DOHH2 (cell line): ENCODE data around the gene CACNG1.

Experiments
- H3F3A ChIP-seq: fragments of 200-600 bp; sonication (generic), shearing (Covaris generic); 2 replicates; pipeline ENCODE4 v1.6.0; 2016; ENCODE audit warnings: antibody characterized with exemption, mild to moderate bottlenecking; ENCODE audit not compliant: control insufficient read depth, insufficient read depth
- H3K27ac ChIP-seq: fragments of 200-600 bp; sonication (generic); 2 replicates; pipeline ENCODE4 v1.5.1; 2014; ENCODE audit warnings: low read depth, mild to moderate bottlenecking, low read length, moderate library complexity
- H3K27me3 ChIP-seq: fragments of 200-600 bp; sonication (generic); 2 replicates; pipeline ENCODE4 v1.6.1; 2014; ENCODE audit warnings: mild to moderate bottlenecking, low read length, mixed read lengths; ENCODE audit not compliant: control insufficient read depth
- H3K36me3 ChIP-seq: fragments of 200-600 bp; sonication (generic); 2 replicates; pipeline ENCODE4 v1.6.1; 2014; ENCODE audit warnings: mild to moderate bottlenecking, low read length, moderate library complexity, mixed read lengths; ENCODE audit not compliant: control insufficient read depth
- H3K4me1 ChIP-seq: fragments of 200-600 bp; sonication (generic); 2 replicates; pipeline ENCODE4 v1.6.1; 2014; ENCODE audit warnings: mild to moderate bottlenecking, low read length, mixed read lengths; ENCODE audit not compliant: control insufficient read depth
- H3K4me2 ChIP-seq: fragments of 200-600 bp; sonication (generic); 2 replicates; pipeline ENCODE4 v1.6.0; 2014; ENCODE audit warnings: mild to moderate bottlenecking, low read length, moderate library complexity
- H3K4me3 ChIP-seq: fragments of 200-600 bp; sonication (generic); 2 replicates; pipeline ENCODE4 v1.5.1; 2014; ENCODE audit warnings: mild to moderate bottlenecking, low read length, mixed read lengths
- H3K79me2 ChIP-seq: fragments of 200-600 bp; sonication (generic); 2 replicates; pipeline ENCODE4 v1.6.1; 2014; ENCODE audit warnings: mild to moderate bottlenecking, low read length, mixed read lengths; ENCODE audit not compliant: control insufficient read depth
- H3K9me2 ChIP-seq: fragments of 200-600 bp; sonication (generic); replicated peaks from 2 replicates; pipeline ENCODE4 v1.6.1; 2014; ENCODE audit warnings: mild to moderate bottlenecking, low read length, mixed read lengths; ENCODE audit not compliant: control insufficient read depth
- H3K9me3 ChIP-seq: fragments of 200-600 bp; sonication (generic); 2 replicates; pipeline ENCODE4 v1.6.1; 2014; ENCODE audit warnings: antibody characterized with exemption, low read length, mixed read lengths; ENCODE audit not compliant: control insufficient read depth, insufficient read depth
- H4K20me1 ChIP-seq: fragments of 200-600 bp; sonication (generic); 2 replicates; pipeline ENCODE4 v1.6.0; 2014; ENCODE audit warnings: low read depth, mild to moderate bottlenecking, antibody characterized with exemption, low read length, moderate library complexity; ENCODE audit not compliant: control insufficient read depth, insufficient read depth
- CTCF ChIP-seq: fragments of 200-600 bp; sonication (generic); IDR thresholded peaks from one replicate; pipeline ENCODE4 v1.5.1; 2014; ENCODE audit warnings: antibody characterized with exemption, mild to moderate bottlenecking, low read depth, low read length; ENCODE audit not compliant: poor library complexity, severe bottlenecking
- EZH2phosphoT487 ChIP-seq: fragments of 200-600 bp; sonication (generic); IDR thresholded peaks from 2 replicates; pipeline ENCODE4 v1.6.1; 2017; ENCODE audit warnings: borderline replicate concordance, mild to moderate bottlenecking, antibody characterized with exemption, low read length, moderate library complexity, mixed read lengths

Gene CACNG1

GRCh38 chr17:67008101-67008500 lies 36.3 kb upstream of the CACNG1 start:
- H3K9me3 ChIP-seq: no peaks in the 10 kb centered on the region
- 0 out of 2 replicates have a peak, but pooled peaks cover 4% of the 10 kb centered on the region for H3K4me1 ChIP-seq
- no peaks in the 10 kb centered on the region for H3K9me2 ChIP-seq
- H3K27ac ChIP-seq: no peak overlapping the region
- no peak overlapping the region for H3K4me3 ChIP-seq
- H4K20me1 ChIP-seq: no peaks in the 10 kb centered on the region
- no peaks in the 10 kb centered on the region for H3K79me2 ChIP-seq
- peaks cover 23% of the 10 kb centered on the region for H3K27me3 ChIP-seq
- H3F3A ChIP-seq: no peaks in the 10 kb centered on the region
- H3K4me2 ChIP-seq: no peak overlapping the region
- no peak for TF ChIP-seq CTCF
- no peak for TF ChIP-seq EZH2phosphoT487
- no peaks in the 10 kb centered on the region for H3K36me3 ChIP-seq

GRCh38 chr17:67011527-67012175 lies 32.7 kb upstream of the CACNG1 start:
- Histone ChIP-seq H3K36me3 (no peaks in the 10 kb centered on the region), H3K27me3 (peaks cover 8% of the 10 kb centered on the region; the same call in 1 of the 2 replicates), H3K9me2 (no peaks in the 10 kb centered on the region), H4K20me1 (no peaks in the 10 kb centered on the region), H3K4me2 (no peak overlapping the region), H3K27ac (no peak overlapping the region), H3K4me1 (0 out of 2 replicates have a peak, but pooled peaks cover 4% of the 10 kb centered on the region), H3K9me3 (no peaks in the 10 kb centered on the region), H3F3A (no peaks in the 10 kb centered on the region), H3K4me3 (no peak overlapping the region), H3K79me2 (no peaks in the 10 kb centered on the region)
- TF ChIP-seq EZH2phosphoT487 (no peak), CTCF (no peak)

GRCh38 chr17:67013891-67014290 lies 30.5 kb upstream of the CACNG1 start:
- Histone ChIP-seq H3K4me3 (no peak overlapping the region), H3K27me3 (peaks cover 8% of the 10 kb centered on the region; the same call in 1 of the 2 replicates), H3K4me1 (0 out of 2 replicates have a peak, but pooled peaks cover 4% of the 10 kb centered on the region), H3K79me2 (no peaks in the 10 kb centered on the region), H3K27ac (no peak overlapping the region), H3K36me3 (no peaks in the 10 kb centered on the region), H3K9me2 (no peaks in the 10 kb centered on the region), H3F3A (no peaks in the 10 kb centered on the region), H3K4me2 (no peak overlapping the region), H4K20me1 (no peaks in the 10 kb centered on the region), H3K9me3 (no peaks in the 10 kb centered on the region)
- no peak for TF ChIP-seq CTCF
- TF ChIP-seq EZH2phosphoT487: no peak
